Muscle of back (tissue), 13 donors: ENCODE data around the gene NINL. TPM values are rescaled to one million over a fixed set of nuclear protein-coding genes. Genes with fewer than 3 reads are reported as not detected.
"Not testable (repeated sequence)": the region's sequence is repeated elsewhere in the genome, so short reads cannot be mapped to it uniquely, and the experiment has no call there.

Experiments used
- DNase-seq, 3 donors: peaks; one replicate each; pipeline versions ENCODE4 v3.0.0 to v3.0.0-alpha.2; 2013
- long read RNA-seq, 9 donors: transcript quantifications; one replicate each; lab custom pipeline, GENCODE V29; 2026
- polyA plus RNA-seq, 10 donors: library from polyadenylated mRNA; unstranded; fragments of 120-200 nt; gene quantifications; one replicate each; pipeline ENCODE4 v1.2.1, GENCODE V29; 2013; ENCODE audit not compliant: insufficient read length in 10 of 10

Gene NINL
- polyA plus RNA-seq, result 10 to 100 TPM in 9 of 10 donors, 1 to 10 TPM in 1; 8.8 to 26.9 (median 15.8) TPM
- long read RNA-seq, donor 1, result 0 reads
- long read RNA-seq, donor 2, result 0 reads
- long read RNA-seq, donor 3, result 0 reads
- long read RNA-seq, donor 4, partial matches to known transcripts, result 0 of 1 reads
- long read RNA-seq, donor 4, other reads (novel, unspliced or antisense), result 0 of 1 reads
- long read RNA-seq, donor 5, result 0 reads
- long read RNA-seq, donor 6, partial matches to known transcripts, result 0 of 1 reads
- long read RNA-seq, donor 6, other reads (novel, unspliced or antisense), result 0 of 1 reads
- long read RNA-seq, donor 7, partial matches to known transcripts, result 12 of 12 reads
- long read RNA-seq, donor 7, other reads (novel, unspliced or antisense), result 0 of 12 reads
- long read RNA-seq, donor 8, partial matches to known transcripts, result 10 of 11 reads
- long read RNA-seq, donor 8, other reads (novel, unspliced or antisense), result 0 of 11 reads
- long read RNA-seq, donor 9, result 0 reads

GRCh38 chr20:25584905-25585704 lies at the start of gene NINL:
TSS of gene NINL (minus strand) at chr20:25585531. CDS start at chr20:25526587, 58,944 bp downstream.
- DNase-seq, result peak; percentile 70 to 84 (median 70)

- no peak for DNase-seq
These were observed 47.8 kb upstream of the NINL start for GRCh38 chr20:25632940-25633790.

GRCh38 chr20:25630615-25631014 lies 45.3 kb upstream of the NINL start:
- not testable (repeated sequence) for DNase-seq

- no peak for DNase-seq
These were observed 44.6 kb upstream of the NINL start for GRCh38 chr20:25629816-25630499.

- no peak for DNase-seq
These were observed 41.4 kb upstream of the NINL start for GRCh38 chr20:25626779-25627178.

- DNase-seq, result no peak
These were observed 39.2 kb upstream of the NINL start for GRCh38 chr20:25624500-25624939.

GRCh38 chr20:25623736-25624499 lies 38.6 kb upstream of the NINL start, which contains the start of gene NANP:
TSS of gene NANP (minus strand) at chr20:25624014. CDS start at chr20:25623948, 66 bp downstream.
- peak; percentile 98 for DNase-seq

- peak in 2 of 3 donors; percentile 12 to 47 for DNase-seq
These were observed 37.9 kb upstream of the NINL start for GRCh38 chr20:25623225-25623735.

- DNase-seq, result no peak
These were observed 37.3 kb upstream of the NINL start for GRCh38 chr20:25622450-25623224.

GRCh38 chr20:25622049-25622448 lies 36.7 kb upstream of the NINL start:
- DNase-seq, result no peak

- no peak for DNase-seq
These were observed 34.2 kb upstream of the NINL start for GRCh38 chr20:25619514-25619913.

- DNase-seq, result no peak
These were observed 23.4 kb upstream of the NINL start for GRCh38 chr20:25608774-25609173.

- DNase-seq, result no peak
These were observed 20.9 kb upstream of the NINL start for GRCh38 chr20:25606094-25606695.

GRCh38 chr20:25605148-25605547 lies 19.8 kb upstream of the NINL start:
- DNase-seq, result peak in 1 of 3 donors; percentile 19

GRCh38 chr20:25604611-25605010 lies 19.3 kb upstream of the NINL start:
- no peak for DNase-seq

- not testable (repeated sequence) for DNase-seq
These were observed 17.6 kb upstream of the NINL start for GRCh38 chr20:25602914-25603309.

- DNase-seq, result not testable (repeated sequence)
These were observed 17.0 kb upstream of the NINL start for GRCh38 chr20:25602191-25602913.

- no peak for DNase-seq
These were observed 16.3 kb upstream of the NINL start for GRCh38 chr20:25601659-25602058.
